Medulla oblongata (tissue), 1 donor: ENCODE measurements around the gene DMRTC1.
"Not testable (repeated sequence)": the region's sequence is repeated elsewhere in the genome, so short reads cannot be mapped to it uniquely, and the experiment has no call there.

ENCODE experiments used
- DNase-seq: peaks from one replicate; pipeline ENCODE4 v3.0.0-alpha.2; 2015; ENCODE audit errors: extremely low spot score

Gene DMRTC1, protein sequence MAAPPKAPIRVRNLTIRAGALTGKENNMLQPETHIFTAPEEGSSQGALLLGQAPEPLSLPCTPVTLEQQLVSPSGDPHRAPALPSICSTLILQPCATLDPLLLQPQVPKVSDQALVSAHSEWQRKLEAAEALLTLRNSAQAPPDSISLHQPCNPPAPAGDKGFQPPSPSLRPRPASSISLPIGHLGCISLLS

DNA sequence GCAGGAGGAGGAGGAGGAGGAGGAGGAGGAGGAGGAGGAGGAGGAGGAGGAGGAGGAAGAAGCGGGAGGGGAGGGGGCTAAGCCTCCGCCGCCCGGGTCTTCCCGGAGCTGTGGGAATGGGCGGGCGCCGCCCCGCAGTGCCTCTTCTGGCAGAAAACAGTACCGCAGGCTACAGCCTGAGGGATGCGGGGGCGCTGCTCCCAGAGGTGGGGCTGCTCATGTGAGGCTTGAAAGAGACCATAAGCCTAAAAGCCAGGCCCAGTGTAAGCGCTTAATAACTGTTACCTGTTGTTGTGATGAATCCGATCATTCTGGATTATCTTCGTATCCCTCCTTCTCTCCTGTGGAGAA lies at the start of gene DMRTC1:
TSS of gene DMRTC1 (minus strand) at position 19 of the 351 bp plus-strand sequence. CDS start 68,143 bp downstream, outside the sequence.
- DNase-seq: not testable (repeated sequence)

GRCh38 chrX:72980894-72981469 lies 37.3 kb upstream of the DMRTC1 start:
- not testable (repeated sequence) for DNase-seq

DNA sequence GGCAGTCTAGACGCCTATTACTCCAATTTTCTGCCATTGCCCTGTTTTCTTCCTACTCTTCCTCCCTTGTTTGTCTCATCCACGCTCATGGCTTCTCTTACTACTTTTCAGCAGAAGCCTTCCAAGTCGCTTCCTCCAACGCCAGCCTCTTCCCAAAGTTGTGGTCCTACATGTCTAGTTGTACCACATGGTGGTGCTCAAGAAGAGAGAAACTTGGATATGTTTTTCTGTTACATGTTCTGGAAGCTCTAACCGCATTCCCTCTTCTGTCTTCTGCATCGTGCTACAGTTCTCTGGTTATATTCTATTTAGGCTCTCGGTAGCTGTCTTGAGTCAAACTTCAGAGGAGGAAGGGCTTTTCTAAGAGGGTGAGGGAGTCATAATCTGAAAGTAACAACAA lies 31.2 kb upstream of the DMRTC1 start:
- DNase-seq: not testable (repeated sequence)

GRCh38 chrX:72971859-72972258 lies 28.2 kb upstream of the DMRTC1 start:
- DNase-seq: not testable (repeated sequence)

GRCh38 chrX:72959971-72960370 lies 16.3 kb upstream of the DMRTC1 start:
- not testable (repeated sequence) for DNase-seq

DNA sequence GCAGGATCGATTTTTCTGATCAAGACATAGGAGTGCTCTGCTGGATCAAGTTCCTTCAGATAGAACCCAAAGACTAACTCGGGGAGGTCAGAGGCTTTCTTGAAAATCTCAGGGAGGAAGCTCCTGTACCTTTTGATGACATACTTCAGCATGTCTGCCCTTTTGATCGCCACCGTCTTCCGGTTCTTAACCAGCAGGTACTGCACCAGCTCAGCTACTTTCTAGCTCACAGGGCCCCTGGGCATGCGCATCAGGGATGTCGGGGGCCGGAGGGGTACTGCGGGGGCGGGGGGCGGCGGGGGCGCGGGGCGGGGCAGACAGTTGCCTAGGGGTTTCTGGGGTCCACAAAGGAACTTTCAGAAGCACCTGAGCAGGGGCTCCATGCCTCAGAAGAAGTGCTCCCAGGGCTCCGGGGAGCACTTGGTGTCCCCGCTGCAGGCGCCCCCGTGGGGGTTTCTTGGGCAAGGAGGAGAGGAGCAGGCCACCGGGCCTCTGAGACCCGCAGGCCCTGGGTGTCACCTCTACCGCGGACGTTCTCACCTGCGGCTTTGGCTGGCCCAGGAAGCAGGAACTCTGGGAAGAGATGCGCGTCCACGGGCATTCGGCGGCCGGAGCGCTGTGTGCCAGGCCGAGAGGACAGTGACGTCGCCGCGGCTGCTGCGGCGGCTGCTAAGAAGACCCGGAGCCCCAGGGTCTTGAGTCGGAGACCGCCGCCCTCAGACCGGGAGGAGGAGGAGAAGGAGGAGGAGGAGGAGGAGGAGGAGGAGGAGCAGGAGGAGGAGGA lies 410 bp downstream of the DMRTC1 start:
- not testable (repeated sequence) for DNase-seq

- DNase-seq: not testable (repeated sequence)
Observed at GRCh38 chrX:72942272-72942671, 1.4 kb downstream of the DMRTC1 start.

GRCh38 chrX:72937906-72938305 lies 5.7 kb downstream of the DMRTC1 start, which contains the start of gene FAM236A:
TSS of gene FAM236A (plus strand) at chrX:72938206. CDS start at chrX:72938263, 57 bp downstream.
- not testable (repeated sequence) for DNase-seq

DNA sequence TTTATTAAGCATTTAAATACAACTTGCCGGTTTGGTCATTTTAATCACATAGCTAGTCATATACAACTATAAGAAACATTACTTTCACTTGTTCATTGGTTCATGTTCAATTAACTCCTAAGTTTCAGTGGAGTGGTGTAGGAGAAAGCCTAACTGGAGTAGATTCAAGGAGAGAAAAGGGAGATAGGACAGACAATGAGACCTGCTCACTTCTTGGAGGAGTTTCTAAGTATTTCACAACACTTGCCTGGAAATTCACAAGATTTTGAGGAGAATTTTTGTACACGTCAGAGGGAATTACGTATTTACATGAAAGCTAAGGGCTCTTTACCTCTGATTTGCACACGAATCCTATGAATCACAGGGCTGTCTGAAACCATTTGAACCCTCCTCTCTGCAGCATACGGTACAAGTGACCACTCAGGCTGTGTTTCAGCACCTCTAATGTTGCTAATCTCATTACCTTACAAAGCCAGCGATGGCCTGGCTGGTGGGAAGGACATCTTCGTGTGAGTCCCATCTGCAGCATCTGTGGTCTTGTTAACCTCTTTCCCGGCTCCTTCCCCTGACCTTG lies 6.7 kb downstream of the DMRTC1 start:
- not testable (repeated sequence) for DNase-seq

- DNase-seq: not testable (repeated sequence)
Observed at GRCh38 chrX:72936455-72936854, 7.2 kb downstream of the DMRTC1 start.

DNA sequence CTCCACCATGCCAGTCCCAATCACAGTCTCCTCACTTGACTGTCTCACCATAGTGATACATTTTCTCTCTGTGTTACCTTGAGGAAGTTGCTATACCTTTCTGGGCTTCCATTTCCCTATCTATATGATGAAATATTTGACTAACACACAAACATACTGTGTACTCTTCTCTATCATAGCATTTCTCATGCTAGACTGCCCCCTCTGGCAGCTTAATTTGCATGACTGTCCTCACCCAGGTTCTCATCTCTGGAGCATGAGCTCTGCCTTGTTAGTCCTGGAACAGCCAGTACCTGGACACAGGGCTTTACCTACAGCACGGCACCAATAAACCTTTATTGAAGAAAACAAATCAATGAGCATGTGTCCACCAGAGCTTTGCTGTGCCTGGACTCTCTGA lies 11.4 kb downstream of the DMRTC1 start:
- DNase-seq: not testable (repeated sequence)

DNA sequence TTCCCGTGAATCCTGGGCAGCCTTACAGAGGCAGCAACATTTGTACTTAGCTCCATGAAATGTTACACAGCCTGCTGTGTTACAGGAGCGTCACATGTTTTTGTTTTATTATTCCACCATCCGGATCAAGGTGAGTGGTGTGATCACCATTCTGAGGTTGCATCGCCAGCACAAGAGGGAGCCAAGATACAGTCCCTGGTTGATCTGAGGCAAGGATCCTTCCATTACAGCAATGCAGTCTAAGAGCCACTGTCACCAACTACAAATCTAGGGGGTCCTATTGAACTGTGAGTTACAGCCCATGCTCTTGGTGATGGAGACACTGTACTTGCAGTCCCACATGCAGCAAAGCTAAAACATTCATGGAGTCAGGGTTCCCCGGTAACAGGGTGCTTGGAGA lies 27.5 kb downstream of the DMRTC1 start:
- not testable (repeated sequence) for DNase-seq

GRCh38 chrX:72912315-72912714 lies 31.3 kb downstream of the DMRTC1 start, which contains the start of gene FAM236C:
TSS of gene FAM236C (plus strand) at chrX:72912615. CDS start at chrX:72912715, 100 bp downstream.
- DNase-seq: not testable (repeated sequence)

DNA sequence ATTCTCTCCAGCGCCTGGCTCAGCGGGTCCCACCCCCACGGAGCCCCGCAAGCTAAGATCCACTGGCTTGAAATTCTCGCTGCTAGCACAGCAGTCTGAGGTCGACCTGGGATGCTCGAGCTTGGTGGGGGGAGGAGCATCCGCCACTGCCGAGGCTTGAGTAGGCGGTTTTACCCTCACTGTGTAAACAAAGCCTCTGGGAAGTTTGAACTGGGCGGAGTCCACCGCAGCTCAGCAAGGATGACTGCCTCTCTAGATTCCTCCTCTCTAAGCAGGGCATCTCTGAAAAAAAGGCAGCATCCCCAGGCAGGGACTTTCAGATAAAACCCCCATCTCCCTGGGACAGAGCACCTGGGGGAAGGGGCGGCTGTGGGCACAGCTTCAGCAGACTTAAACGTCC lies 53.9 kb downstream of the DMRTC1 start:
- DNase-seq: not testable (repeated sequence)

GRCh38 chrX:72882898-72883297 lies 60.7 kb downstream of the DMRTC1 start:
- not testable (repeated sequence) for DNase-seq

- DNase-seq: not testable (repeated sequence)
Observed at GRCh38 chrX:72837532-72837931, 106.1 kb downstream of the DMRTC1 start.

- not testable (repeated sequence) for DNase-seq
Observed at GRCh38 chrX:72830701-72831100, 112.9 kb downstream of the DMRTC1 start.
